ENCODE measurements around the gene FAM25C.
"Not testable (repeated sequence)": the region's sequence is repeated elsewhere in the genome, so short reads cannot be mapped to it uniquely, and the experiment has no call there.

FAM25C gene

DNA sequence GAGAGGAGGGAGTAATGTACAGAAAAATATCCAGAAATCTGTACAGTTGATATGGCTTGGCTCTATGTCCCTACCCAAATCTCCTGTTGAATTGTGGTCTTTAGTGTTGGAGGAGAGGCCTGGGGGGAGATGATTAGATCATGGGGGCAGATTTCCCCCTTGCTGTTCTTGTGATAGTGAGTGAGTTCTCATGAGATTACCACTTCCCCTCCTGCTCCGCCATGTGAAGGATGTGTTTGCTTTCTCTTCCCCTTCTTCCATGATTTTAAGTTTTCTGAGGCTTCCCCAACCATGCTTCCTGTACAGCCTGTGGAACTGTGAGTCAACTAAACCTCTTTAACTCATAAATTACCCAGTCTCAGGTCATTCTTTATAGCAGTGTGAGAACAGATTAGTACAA, 52.2 kb downstream of the FAM25C start:
- not testable (repeated sequence) for DNase-seq

All from NCI-H345 (cell line).